Measurements from ENCODE around the gene XRN2.

Gene XRN2, protein sequence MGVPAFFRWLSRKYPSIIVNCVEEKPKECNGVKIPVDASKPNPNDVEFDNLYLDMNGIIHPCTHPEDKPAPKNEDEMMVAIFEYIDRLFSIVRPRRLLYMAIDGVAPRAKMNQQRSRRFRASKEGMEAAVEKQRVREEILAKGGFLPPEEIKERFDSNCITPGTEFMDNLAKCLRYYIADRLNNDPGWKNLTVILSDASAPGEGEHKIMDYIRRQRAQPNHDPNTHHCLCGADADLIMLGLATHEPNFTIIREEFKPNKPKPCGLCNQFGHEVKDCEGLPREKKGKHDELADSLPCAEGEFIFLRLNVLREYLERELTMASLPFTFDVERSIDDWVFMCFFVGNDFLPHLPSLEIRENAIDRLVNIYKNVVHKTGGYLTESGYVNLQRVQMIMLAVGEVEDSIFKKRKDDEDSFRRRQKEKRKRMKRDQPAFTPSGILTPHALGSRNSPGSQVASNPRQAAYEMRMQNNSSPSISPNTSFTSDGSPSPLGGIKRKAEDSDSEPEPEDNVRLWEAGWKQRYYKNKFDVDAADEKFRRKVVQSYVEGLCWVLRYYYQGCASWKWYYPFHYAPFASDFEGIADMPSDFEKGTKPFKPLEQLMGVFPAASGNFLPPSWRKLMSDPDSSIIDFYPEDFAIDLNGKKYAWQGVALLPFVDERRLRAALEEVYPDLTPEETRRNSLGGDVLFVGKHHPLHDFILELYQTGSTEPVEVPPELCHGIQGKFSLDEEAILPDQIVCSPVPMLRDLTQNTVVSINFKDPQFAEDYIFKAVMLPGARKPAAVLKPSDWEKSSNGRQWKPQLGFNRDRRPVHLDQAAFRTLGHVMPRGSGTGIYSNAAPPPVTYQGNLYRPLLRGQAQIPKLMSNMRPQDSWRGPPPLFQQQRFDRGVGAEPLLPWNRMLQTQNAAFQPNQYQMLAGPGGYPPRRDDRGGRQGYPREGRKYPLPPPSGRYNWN

DNA sequence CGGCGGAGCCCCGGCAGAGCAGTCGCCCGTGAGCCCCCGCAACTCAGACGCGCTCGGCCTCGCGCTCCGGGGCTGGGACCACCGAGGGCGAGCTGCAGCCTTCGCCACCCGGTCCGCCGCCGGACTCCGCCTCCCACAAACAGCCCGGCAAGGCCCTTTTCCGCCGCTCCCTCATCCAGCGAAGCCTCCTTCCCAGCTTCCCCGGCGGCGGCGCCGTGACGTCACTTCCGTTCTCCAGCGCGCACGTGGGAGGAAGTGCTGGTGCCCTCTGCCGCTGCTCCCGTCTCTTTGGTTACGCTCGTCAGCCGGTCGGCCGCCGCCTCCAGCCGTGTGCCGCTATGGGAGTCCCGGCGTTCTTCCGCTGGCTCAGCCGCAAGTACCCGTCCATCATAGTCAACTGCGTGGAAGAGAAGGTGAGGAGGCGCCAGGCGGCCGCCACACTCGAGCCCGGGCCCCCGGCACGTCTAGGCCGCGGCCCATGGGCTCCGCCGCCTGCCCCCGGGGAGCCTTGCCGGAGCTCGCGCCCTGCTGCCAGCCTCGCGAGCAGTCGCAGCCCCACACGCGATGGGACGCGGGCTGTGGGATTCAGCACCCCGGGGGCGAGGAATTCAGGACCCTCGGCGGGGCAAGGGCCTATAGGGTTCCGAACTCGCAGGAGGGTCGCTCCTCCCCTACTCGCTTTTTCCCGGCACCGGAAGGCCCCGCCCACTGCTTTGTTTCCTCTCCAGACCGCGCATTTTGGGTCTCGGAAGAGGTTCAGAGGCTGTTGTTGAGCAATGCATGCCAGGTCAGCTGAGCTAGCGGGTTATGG, at the start of gene XRN2:
XRN2 (plus strand) TSS at position 271 of the 811 bp plus-strand sequence; CDS start at position 339, 68 bp downstream.
- peak; percentile 95 for DNase-seq (ENCODE audit: low spot score)

DNA sequence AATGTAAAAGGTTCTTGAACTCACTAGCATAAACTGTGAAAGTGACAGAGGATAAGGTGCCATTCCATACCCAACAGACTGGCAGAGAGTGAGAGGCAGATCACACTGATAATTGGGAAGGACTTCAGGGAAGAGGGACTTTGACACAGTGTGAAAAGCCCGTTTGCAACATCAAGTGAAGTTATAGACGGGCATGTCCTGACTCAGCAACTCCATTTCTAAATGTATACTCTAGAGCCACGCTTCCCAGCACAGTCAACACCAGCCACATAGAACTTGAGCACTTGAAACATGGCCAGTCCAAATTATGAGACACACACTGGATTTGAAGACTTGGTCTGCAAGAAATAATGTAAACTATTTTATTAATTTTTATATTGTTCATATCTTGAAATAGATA, 45.9 kb upstream of the XRN2 start:
- no peak for DNase-seq (ENCODE audit: low spot score)

DNA sequence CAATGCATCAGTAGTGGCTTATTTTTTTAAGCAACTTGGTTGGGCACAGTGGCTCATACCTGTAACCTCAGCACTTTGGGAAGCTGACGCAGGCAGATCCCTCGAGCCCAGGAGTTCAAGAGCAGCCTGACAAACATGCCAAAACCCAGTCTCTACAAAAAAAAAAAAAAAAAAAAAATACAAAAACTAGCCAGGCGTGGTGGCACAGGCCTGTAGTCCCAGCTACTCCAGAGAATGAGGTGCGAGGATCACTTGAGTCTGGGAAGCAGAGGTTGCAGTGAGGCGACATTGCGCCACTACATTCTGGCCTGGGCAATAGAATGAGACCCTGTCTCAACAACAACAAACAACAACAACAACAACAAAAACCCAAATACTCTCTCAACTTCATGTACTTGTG, 44.7 kb upstream of the XRN2 start:
- DNase-seq (ENCODE audit: low spot score), result no peak

DNA sequence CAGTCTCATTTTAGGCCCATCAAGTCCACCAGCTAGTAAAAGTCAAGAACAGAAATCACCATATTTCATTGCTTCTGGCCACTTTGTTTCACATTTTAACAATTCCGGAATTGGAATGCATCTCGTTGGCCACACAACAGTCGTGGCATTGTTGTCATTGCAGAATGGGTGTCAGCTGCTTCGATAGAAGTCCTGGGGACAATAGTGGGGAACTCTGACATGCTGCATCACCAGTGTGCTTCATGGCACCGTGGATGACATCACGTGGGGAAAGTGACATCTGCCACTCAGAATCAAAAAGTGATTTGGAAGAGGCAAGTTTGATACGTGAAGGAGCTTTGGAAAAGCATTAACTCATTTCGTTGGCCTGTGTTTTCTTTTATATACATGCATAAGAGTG, 43.8 kb upstream of the XRN2 start:
- DNase-seq (ENCODE audit: low spot score), result no peak

DNA sequence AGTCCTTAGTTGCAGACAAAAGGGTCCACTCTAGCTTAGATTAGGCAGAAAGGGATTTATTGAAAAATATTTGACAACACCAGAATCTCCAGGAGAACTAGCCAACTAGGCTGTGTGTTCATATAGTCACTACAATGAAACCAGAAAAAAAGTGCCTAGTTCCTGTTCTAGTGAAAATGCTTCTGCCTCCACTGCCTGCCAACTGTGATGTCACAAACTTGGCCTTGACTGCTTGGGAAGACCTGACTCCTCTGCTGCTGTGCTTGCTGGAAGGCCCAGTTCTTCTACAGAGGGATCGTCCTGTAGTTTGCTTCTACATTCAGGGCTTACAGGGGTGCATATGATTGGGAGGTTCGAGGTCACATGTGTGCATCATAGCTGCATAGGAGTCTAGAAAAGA, 40.3 kb upstream of the XRN2 start:
- no peak for DNase-seq (ENCODE audit: low spot score)

DNA sequence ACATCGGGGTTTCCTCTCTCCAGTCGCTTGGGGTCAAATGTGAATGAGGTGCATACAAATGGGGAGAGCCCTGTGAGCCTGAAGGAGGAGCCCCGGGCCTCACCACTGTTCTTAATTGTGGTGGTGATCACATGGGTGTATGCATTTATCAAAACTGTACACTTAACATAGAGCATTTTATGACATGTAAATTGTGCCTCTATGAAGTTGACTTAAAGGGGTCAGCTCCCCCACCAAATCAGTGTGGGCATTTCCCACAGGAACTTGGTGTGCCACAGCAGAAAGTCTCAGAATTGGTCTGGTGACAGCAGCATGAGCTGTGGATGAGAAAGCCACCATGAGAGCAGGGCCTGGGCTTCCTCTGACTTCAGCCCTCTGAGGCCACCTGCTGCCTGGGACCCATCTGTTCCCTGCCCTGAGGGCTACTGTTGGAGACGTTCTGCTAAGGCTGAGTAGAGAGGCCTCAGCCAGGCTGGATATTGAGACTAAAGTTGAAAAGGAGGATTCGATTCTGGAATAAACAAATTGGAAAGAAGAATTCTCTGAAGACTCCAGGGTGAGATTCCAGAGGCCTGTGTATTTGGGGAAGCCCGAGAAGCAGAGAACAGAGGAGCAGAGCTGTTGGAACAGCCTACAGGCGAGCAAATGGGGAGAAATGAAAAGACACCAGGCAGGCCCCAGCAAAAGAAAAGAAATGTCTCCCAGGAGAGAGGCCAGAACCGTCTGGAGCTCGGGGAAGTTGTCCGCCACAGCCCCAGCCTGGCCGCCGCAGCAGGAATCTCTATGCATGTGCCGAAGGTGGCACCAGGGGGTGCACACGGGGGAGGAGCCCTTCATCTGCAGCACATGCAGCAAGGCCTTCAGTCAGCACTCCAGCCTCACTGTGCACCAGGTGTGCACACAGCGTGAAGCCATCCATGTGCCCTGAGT, 37.6 kb upstream of the XRN2 start:
- no peak for DNase-seq (ENCODE audit: low spot score)

DNA sequence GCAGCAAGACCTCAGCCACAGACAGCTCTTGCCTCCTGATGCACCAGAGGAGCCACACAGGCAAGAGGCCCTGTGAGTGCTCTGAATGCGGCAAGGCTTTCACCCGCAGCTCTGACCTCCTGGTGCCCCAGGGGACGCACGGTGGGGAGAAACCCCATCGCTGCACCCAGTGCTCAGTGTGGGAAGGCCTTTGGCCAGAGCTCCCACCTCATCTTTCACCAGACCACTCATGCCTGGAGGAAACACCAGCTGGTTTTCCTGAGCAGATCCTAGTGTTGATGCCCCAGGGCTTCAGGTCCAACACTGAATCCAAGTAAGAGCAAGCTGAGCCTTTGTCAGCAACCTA, 37.0 kb upstream of the XRN2 start:
- no peak for DNase-seq (ENCODE audit: low spot score)

DNA sequence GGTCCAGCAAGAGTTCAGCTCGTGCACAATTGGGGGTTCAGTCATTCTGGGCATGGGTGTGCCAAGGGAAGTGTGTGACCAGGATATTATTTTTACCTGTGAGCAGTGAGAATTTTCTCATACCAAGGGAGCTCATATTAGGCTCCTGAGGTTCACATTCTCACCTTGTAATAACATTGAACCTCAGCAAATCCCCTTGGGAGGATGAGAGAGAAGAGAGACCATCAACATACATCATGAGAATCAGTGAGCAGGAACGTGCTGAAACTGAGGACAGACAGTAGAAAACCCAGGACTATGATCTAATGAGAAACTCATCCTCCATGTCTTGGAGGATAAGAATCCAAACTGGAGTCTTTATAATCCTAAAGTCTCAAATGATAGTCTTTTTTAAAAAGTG, 33.4 kb upstream of the XRN2 start:
- no peak for DNase-seq (ENCODE audit: low spot score)

DNA sequence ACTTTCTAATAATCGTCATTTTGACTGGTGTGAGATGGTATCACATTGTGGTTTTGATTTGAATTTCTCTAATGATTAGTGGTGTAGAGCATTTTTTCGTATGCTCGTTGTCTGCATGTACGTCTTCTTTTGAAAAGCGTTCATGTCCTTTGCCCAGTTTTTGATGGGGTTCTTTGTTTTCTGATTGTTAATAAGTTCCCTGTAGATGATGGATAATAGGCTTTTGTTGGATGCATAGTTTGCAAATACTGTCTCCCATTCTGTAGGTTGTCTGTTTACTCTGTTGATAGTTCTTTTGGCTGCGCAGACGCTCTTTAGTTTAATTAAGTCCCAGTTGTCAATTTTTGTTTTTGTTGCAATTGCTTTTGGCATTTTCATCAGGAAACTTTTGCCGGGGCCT, 32.3 kb upstream of the XRN2 start:
- no peak for DNase-seq (ENCODE audit: low spot score)

DNA sequence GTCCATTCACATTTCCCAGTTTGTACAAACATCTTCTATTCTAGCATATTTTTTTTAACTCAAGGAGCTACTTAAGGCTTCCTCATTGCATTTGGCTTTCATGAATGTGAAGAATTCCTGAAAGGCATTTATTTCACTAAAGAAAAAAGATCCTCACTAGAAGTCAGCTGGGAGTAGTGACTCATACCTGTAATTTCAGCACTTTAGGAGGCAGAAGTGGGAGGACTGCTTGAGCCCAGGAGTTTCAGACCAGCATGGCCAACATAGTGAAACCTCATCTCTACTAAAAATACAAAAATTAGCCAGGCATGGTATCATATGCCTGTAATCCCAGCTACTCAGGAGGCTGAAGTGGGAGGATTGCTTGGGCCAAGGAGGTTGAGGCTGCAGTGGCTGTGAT, 30.9 kb upstream of the XRN2 start:
- DNase-seq (ENCODE audit: low spot score), result no peak

DNA sequence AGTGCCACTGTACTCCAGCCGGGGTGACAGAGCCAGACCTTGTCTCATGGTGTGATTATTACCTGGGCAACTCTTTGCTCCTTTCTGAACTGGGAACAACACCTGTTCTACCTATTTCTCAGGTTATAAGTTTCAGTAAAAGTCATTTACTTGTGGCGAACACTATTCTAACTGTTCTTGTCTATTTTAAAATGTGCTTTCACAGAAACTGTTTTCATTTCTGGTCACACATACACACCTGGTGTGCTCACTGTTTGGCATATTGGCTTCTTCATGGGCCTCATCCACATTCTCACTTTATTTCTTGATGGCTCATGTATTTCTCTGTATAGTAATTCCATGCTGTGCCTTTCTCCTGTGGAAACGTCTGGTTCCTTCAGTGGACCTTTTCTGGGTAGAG, 30.5 kb upstream of the XRN2 start:
- no peak for DNase-seq (ENCODE audit: low spot score)

DNA sequence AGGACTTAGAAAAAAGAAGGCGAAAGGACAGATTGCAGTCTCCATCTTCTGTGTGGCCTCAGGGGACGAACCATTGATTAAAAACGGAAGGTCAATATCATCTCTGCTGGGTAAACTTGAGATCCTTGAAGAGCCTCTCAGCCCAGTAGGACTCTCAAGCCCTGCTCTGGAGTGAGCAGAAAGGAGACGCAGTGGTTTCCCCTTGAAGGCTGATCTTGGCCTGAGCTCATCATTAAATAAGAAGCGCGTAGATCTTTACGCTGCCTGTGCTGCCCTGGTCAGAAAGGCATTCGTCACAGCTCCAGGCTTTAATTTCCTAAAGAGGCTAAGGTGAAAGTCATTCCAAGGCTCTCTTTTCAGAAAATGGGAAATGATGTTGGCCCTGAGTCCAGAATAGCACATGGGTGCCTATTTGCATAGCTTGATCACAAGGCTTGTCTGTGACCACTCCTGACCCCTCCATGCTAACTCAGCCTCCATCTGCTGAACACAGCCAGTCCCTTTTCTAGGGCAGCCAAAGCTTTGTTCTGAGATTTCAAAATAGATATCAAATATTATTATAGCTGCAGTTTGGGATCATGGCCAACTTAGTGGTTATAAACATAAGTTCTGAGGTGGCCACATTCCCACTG, 29.3 kb upstream of the XRN2 start:
- DNase-seq (ENCODE audit: low spot score), result no peak

DNA sequence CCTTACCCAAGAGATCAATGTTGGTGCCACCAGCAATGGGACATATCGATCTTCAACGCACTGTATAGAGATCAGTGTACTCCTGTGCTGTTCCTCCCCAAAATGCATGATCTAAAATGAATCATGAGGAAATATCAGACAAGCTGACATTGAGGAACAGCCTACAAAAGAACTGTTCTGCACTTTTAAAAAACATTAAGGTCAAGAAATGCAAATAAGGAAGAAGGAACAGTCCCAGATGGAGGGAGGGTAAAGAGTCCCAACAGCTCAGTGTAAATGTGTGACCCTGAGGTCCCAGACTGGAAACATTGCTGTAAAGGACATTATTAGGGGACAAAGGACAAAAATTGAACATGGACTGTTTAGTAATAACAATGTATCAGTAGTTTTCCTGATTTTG, 24.3 kb upstream of the XRN2 start:
- DNase-seq (ENCODE audit: low spot score), result no peak

DNA sequence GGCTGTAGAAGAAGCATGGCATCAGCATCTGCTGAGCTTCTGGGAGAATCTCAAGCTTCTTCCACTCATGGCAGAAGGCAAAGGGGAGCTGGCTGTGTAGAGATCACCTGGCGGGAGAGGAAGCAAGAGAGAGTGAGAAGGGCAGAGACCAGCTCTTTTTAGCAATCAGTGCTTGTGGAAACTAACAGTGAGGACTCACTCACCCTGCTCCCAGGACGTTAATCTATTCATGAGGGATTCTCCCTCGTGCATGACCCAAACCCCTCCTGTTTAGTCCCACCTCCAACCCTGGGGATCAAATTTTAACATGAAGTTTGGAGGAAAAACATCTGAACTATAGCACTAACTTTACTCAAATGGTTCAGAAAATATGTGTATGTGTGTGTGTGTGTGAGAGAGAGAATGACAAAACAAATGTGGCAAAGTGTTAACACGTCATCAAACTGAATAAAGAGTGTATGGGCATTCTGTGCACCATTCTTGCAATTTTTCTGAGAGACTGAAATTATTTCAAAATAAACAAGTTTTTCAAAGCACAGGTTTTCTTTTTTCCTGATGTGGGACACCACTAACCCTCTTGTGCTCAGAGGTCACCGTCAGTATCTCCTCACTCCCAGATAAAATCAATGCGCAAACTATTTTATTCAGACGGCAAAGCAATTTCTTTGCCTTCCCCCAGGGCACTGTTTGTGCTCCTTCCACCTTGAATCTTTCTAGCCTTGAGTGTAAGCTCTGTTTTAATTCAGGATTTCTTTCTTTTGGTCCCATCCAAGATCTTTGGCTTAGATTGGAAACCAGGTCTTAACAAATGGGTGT, 23.2 kb upstream of the XRN2 start:
- DNase-seq (ENCODE audit: low spot score), result no peak

DNA sequence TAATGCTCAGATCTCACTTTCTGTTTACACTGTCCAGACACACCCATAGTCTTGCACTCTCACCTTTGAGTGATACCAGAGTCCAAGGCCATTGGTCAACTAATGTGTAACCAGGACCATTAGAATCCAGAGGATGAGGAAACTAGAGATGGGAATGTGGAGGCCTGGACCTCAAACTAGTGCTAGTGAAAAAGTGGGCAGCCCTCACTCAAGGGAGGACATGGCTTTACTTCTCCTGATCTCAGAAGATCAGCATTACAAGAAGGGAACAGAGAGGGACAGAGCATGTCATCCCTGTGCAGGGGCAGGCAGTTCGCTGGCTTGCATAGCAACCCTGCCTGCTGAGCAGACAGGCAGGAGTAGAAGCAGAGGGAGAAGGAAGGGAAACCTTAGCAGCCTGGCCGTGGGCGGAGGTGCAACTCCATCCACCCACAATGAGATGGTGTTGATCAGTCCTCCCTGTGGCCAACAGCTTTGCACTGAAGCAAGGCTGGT, 22.6 kb upstream of the XRN2 start:
- DNase-seq (ENCODE audit: low spot score), result no peak

DNA sequence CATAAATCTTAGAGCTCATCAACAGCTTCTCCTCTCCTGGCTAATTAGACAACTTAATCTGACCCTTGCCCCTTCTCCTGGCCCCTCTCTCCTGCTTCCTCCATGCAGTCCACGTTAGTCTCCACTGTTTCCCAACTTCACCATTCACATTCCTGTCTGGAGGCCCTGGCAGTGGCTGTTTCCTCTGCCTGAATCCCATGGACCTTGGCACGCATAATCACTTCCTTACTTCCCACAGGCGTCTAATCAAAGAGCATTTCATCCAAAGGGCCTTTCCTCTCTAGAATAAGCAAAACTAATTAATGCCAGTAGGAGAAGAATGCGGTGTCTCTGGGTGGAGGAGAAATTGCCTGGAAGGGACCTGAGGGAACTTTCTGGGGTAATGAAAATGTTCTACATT, 16.4 kb upstream of the XRN2 start:
- DNase-seq (ENCODE audit: low spot score), result no peak

DNA sequence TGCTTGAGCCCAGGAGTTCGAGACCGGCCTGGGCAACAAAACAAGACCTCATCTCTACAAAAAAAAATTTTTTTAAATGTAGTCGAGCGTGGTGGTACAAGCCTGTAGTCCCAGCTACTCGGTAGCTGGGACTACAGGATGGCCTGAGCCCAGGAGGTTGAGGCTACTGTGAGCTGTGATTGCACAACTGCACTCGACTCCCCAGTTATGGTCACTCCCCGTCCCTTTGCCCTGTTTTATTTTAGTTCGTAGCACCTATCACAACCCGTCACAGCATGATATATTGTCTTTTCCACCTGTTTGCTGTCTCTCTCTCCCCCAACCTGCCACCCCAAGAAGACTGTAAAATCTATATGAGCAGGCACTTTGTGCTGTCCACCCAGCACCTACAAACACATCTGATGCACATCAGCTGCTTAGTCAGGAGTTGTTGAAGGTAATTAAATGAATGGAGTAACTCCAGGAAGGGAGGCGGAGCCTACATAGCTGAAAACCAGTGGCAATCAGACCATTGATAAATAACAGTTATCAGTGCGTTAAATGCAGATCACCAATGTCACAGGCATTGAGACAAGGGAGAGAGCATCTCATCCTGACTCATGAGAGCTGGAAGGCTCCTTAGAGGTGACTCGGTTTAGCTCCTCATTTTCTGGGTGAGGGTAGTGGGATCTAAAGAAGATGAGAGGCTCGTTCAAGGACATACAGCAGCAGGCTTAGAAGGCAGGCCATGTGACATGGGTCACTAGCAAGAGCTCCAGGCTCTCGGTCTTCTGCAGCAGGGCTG, 14.4 kb upstream of the XRN2 start:
- no peak for DNase-seq (ENCODE audit: low spot score)

DNA sequence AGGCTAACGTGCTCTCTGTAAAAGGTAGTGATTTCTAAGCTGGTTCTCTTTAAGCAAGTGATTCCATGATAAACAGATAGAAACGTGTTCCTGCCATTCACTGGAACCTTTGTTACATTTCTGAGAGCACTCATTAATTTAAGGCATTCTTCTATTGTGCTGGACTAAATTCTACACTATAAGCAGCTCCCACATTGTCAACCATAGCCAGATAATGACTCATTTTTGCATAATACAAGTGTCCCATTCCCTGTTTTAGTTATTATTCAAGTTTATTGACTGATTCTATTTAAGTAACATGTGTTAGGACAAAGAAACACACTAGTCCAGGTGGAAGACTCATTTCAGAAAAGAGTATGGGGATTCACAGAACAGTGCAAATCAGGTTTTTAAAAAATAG, 13.5 kb upstream of the XRN2 start:
- DNase-seq (ENCODE audit: low spot score), result no peak

DNA sequence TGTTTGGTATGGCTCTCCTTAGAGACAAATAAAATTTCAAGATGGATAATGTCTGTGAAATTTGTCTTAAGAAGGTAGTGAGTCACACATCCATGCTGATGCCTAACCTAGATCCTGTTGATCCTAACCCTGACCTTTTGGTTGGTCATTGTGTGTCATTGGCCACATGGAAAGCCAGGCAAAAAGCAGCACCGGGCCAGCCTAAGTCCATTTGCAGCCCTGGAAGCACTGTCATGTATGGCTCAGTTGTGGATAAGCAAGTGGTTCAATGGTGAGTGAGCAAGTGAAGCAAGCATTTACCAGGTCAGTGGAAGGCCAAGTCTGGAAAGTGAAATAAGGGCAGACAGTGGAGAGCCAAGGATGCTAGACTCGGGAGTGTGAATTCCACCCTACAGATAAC, 12.1 kb upstream of the XRN2 start:
- no peak for DNase-seq (ENCODE audit: low spot score)
